Tongue (tissue), 2 donors: ENCODE measurements around the gene NUP210. TPM values are rescaled to one million over a fixed set of nuclear protein-coding genes. Genes with fewer than 3 reads are reported as not detected.

ENCODE experiments used
- DNase-seq: peaks from one replicate; pipeline ENCODE4 v3.0.0-alpha.2; 2015
- total RNA-seq: library from RNA; depleted of rRNA; stranded (reverse); fragments of >200 nt; gene quantifications from one replicate; pipeline ENCODE4 v1.2.3, GENCODE V29; 2014

The NUP210 gene
- total RNA-seq, 1 donor from 2014 or later = 13.6 TPM

DNA sequence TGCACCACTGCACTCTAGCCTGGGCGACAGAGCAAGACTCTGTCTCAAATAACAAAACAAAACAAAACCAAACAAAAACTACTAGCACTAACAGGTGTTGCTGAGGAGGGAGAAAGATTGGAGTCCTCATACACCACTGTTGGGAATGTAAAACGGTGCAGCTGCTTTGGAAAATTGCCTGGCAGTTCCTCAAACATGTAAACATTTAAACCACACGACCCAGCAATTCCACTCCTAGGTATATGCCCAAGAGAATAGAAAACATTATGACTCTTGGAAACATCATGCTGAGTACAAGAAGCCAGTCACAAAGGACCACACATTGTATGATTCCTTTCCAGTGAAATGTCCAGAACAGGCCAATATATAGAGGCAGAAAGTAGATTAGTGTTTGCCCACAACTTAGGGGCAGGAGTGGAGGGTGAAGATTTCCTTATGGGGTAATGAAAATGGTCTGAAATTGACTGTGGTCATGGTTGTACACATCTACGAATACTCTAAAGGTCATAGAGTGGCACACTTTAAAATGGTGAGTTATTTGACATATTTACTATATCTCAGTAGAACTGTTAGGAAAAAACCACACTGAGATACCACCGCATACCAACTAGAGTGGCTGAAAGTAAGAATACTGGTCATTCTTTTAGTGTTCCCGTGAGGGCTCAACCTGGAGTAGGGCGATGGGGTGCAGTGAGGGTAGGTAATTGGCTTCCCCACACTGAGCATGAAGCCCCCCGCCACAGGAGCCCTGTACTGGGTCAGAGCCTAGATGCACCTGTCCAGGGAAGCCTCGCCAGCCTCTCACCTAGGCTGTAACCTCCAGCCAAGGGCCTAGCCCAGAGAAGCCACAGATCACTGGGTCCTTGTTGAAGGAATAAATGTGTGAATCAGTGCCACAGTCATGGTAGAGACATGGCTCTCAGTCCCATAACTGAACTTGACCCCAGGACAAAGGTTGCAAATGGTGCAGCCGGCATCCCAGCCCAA lies 131.1 kb downstream of the NUP210 start:
- DNase-seq = peak; percentile 66

DNA sequence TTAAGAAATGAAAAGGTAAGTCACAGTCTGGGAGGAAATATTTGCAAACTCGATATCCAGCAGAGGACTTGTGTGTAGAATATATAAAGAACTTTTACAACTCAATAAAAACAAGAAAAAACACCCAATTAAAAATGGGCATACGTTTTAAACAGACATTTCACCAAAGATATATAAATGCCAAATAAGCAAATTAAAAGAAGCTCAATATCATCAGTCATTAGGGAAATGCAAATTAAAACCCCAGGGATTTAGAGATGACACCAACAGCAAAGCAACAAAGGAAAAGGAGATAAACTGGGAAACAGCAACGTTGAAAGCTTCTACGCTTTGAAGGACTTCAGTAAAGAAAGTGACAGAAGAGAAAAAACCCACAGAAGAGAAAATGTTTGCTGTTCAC lies 132.3 kb downstream of the NUP210 start:
- no peak for DNase-seq

DNA sequence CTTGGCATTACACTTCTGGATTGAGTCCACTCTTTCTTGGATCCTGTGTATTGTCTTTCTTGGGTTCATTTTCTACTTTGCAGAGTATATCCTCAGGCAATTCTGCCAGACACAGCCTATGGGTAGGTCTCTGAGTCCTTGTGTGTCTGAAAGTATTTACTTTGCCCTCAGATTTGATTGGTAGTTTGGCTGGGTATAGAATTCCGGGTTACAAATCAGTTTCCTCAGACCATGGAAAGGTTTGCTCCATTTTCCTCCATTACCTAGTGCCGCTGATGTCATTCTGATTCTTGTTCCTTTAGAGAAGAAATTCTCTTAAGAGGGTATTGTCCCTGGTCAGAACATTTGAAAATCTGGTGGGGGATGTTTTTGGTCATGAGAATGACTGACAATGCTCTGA lies 133.2 kb downstream of the NUP210 start:
- DNase-seq = no peak

DNA sequence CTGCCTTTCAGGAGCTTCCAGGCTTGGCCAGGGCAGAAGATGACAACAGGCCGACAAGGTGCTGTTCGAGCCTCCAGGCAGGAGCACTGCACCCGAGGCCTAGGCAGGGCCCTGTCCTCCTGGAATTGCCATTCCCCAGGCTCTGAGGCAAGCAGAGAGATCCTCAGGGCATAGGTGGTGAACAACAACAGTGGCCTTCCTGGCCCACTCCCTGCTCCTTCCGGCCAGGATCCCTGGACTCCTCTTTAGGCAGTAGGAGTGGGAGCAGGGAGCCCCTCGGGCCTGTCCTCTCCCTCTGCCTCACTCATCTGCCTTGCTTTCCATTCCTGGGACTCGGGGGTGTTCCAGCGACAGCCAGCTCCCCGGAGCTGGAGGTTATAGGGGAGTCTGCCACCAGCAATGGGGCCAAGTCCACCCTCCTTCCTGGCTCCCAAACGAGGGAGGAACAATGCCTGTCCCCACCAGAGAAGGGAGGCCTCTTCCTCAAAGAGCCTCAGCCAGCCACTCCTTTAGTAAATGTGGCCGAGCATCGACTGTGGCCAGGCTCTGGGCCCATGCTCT lies 135.0 kb downstream of the NUP210 start:
- no peak for DNase-seq

DNA sequence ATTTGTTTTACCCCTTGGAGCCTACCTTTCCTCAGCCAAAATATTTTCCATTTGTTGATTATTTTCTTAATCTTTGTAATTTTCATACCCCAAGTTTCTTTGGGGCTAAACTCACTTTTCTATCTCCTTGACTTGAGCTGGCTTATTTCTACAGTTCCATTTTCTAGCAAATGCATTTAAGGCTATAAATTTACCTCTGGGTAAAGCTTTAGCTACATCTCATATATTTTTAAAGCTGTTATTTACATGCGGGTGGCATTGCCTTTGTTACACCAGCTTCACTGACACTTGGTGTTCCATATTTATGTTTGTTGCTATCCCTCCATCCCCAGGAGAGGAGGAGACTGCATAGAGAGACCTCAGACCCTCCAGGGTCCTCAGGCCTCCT lies 136.3 kb downstream of the NUP210 start:
- no peak for DNase-seq

DNA sequence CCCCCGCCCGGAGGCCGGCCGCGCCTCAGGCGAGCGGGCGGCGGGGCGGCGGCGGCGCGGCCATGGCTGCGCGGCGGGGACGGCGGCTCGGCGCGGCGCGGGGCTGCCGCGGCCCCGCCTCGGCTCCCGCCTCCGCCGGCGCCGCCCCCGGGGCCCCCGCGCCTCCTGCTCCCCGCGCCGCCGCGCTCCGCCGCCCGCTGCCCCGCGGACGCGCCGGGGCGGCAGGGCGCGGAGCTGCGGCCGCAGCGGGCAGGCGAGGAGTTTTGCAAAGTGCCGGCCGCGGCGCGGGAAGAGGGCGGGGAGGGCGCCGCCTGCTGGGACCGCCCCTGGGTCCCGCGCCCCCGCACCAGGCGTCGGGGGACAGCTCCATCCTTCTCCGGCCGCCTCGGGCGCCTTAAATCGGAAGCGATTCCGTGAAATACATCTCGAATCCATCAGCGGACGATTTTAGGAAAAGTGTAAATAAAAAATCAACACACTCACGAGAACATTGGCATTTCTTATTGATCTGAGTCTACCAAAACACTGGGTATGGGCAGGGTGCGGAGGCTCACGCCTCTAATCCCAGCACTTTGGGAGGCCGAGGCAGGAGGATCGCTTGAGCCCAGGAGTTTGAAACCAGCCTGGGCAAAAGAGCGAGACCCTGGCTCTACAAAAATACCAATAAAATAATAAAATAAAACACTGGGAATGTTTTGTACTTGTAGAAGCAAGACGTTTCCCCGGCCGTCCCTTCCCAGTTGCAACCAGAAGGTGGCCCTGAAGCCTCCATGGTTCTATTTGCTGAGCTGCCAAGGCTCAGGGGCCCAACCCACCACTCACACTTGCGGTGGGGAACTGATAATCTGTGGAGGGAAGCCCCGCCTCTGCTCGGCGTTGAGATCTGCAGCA lies 136.9 kb downstream of the NUP210 start:
- DNase-seq = peak; percentile 39

DNA sequence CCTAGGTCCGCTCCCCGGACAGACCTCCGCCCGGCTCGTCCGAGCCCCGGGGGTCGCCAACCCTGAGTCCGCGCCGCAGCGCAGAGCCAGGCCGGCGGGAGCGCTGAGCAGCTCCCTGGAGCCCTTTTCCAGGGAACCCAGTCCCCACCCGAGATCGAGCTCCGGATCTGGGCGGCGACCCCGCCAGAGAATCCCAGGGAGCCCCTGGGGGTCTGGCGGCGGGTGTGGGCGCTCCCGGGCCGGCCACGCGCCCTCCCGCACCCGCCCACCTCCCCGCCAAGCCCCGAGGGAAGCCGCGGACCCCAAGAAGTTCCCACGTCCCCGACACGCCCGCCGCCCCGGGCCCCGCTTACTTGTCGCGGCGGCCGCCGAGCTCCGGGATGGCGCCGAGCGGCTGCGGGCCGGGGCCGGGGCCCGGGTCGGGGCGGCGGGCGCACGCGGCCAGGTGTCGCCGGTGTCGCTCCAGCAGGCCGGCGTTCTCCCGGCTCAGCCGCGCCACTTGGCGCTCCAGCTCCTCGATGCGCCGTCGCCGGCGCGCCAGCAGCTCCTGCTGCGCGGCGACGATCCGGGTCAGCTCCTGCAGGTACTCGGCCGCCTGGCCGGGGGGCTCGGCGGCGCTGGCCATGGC lies 137.7 kb downstream of the NUP210 start:
- DNase-seq = no peak

DNA sequence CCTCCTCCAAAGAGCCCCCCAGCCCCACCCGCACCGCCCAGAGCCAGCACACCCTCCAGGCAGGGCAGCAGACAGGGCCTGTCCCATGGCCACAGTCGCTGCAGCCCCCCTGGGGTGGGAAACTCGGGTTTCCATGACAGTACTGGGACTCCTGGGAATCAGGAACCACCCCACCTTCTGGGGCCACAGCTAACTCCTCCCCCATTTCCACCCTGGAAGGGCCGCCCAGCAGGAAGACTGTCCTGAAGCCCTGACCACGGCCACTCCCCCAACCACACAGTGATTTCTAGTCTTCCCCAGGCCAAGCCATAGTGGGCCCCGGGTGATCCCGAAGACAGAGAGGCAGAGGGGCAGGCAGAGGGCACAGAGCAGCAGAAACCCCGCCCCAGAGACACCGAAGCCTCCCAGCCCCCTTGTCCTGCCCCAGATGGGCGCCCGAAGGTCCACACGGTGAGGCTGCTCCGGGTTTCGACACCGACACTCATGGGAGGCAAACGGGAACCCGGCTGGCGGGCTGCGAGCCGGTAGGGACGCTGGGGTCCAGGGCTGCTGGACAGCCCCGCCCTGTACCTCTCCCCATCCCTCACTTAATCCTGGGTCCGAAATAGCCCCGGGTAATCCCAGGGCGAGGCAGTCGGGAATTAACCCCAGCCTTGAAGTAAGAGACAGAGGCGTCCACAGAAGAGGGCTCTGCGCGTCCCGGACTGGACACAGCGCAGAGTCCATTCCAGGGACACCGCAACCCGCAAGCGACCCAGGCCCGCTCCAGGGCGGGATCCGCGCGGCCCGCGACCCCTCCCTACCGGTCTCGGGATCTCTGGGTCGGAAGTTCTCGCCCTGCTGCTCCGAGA lies 138.4 kb downstream of the NUP210 start:
- DNase-seq = no peak

DNA sequence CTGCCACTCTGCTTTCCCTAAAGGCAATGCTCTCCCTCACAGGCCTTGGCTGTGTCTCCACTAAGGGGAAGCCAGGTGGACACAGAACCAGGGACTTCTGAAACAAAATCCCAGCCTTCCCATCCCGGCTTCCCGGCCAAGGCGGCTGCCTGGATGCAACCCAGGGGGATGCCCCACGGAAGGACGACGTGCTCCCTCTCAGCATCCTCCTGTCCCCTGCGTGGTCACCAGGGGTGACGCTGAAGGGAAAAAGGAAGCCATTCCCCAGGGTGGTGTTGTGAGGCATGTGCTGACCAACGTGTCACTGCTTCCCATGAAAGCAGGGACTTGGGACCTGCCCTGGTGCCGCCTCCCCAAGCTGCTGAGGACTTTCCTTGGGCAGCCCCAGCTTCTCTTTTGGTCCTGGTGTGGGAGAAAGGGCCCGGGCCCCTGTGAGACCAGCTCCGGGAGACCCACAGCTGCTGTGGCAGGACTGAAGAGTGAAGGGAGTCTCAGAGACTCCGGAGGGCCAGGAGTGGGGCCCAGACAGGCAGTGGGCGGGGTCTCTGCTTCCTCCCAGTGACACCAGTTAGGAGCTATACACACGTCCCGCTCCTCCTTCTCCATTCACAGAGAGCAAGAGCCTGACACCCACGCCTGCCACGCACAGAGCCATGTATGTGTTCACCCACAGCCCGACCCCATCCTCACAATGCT lies 139.2 kb downstream of the NUP210 start:
- DNase-seq = no peak

DNA sequence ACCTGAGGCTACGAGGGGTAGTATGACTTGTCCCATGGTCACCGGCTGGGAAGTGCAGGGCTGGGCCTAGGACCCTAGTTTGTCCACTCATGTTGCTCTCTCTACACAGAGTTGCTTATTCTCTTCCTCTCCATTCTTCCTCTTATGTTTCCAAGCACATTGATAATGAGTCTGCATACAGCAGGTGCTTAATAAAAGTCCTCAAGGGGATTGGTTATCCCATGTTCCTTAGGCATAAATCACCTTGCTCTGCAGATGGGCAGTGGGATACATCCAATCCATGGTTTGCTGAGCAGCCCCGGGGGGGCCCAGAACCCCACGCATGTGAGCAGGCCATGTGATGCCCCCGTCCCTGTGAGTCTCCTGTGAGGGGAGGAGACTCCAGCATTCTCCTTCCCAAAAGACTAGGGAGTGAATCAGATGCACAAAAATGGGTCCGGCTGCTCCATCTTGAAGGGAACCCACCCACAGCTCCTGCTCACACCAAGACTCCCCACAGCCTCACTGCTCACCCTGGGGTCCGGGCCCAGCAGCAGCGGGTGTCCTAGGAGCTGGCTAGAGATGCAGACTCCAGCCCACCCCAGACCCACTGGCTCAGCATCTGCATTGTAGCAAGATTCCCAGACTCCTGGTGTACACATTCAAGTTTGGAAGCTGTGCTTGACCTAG lies 139.9 kb downstream of the NUP210 start:
- no peak for DNase-seq

DNA sequence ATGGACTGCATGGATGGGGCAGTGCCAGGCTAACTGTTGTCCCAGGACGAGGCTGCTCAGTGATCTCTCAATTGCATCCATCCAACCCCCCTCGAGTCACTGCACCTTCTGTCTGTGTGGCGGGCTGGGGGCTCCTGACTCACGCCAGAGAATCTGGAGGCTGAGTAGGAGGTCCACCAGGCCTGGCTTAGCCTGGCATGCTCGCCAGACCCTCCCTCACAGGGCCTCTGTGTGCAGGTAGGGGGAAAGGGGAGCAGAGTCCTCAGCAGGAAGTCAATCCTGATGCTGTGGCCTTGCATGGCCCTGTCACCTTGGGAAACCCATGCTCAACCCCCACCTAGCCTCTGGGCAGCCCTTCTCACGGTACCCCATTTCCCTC lies 140.6 kb downstream of the NUP210 start:
- no peak for DNase-seq

DNA sequence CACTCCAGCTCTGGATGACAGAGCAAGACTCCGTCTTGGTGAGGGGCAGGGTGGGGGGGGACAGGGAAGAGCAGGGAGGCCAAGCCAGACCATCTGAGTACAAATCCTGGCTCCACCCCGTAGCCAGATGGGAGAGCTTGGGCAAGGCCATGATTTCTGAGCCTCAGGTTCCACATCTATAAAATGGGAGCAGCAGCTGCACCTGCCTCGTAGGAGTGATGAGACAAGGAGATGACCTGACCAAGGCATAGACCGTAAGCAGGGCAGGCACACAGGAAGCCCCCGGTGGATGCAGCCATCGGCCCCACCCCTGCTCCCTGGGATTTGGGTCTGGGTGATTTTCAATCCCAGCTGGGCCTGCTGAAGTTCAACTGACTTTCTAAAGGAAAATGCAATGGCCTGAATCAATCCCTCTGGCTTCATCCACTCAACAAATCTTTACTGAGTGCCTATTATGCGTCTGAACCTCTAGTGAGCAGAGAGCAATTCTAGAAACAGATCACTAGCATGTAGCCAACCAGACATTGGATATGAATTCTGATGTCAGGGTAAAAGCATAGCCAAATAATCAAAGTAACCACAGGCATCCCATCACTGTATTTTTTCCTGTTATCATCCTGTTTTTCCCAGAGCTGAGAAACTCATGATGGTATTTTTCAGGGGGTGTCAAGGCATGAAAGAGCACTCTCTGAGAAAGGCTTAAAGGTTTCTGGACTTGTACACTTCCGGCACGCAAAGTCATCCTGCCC lies 141.2 kb downstream of the NUP210 start:
- DNase-seq = no peak

DNA sequence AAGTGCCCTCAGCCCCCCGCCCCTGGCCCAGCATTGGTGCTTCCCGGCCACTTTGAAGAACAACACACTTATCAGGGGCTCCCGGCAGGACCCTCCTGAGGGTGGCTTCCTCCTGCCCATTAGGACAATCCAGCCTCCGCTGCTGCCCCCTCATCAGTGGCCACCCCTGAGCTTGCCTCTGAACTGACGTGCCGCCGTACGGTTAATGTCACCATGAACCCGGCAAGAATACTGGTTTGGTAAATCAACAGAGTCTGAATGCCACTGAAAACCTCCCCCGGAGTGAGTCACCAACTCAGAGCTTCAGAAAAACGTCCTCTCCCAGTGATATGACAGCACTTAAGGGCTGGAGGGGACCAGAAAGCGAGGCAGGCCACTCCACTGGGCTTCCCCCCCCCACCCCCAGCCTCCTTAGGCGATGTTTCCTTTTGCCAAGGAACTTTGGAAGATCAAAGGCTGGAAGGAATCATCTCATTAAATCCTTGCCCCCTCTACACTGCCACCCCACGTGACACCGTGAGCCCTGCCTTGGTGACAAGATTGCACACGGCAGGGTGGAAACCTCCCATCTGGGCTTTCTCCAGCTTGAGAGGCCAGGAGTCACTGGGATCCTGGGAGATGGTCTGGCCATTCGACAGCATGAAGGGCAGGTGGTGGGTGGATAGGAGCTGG lies 142.1 kb downstream of the NUP210 start:
- DNase-seq = no peak

DNA sequence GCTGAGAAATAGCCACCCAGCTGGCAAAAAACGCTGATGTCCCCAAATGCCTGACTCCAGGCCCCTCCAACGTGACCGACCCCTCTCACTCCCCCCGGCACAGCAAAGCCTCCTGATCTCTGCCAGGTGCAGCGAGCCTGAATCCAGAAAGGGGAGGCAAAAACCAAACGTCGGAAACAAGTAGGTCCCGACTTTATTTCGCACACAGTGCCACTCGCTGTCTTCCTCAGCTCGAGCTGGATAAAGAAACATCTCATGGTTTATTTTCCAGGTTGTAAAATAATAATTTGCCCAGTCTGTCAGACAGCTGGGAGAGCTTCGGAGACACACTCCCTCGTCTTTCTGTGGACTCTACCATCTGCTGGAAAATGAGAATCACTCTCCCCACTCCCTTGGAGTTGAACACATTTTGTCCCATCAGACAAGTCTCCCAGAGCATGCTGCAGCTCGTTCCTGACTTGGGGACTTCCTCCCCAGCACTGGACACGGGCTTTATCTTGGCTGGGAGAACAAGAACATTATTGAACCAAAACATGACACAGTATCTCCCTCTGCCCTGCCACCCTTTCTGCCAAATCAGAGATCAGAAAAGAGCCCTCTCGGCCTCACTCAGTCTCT lies 142.8 kb downstream of the NUP210 start:
- peak; percentile 80 for DNase-seq

DNA sequence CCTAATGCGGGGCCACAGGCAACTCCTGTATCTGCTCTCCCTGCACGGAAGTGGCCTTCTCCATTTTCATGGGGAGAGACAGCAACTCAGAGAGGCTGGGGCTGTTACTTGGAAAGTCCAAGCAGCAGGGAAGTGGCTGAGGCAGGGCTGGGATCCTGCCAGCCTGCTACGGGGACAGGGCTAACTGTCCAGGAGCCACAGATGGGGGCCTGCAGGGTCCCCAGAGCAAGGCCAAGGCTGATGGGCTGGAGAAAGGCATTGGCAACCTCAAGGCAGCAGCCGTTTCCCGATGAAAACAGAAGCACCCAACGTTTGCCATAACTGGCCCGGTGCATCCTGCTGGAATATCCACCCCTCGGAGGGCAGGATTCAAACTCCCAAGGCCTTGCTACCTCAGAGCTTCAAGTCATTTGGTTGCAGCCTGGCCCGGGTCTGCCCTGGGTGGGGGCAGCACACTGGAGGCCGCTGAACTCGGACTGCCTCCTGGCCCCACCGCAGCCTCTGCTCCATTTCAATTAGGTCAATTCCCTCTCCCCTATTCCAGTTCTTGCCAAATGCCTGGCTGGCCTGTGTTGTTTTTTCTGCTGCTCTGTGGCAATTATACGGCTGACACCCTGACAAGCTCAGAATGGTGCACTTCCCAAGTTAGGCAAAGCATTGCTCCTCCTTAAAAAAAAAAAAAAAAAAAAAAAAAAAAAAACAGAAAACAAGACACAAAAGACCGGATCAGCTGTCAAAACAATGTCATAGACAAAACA lies 143.5 kb downstream of the NUP210 start:
- peak; percentile 79 for DNase-seq

DNA sequence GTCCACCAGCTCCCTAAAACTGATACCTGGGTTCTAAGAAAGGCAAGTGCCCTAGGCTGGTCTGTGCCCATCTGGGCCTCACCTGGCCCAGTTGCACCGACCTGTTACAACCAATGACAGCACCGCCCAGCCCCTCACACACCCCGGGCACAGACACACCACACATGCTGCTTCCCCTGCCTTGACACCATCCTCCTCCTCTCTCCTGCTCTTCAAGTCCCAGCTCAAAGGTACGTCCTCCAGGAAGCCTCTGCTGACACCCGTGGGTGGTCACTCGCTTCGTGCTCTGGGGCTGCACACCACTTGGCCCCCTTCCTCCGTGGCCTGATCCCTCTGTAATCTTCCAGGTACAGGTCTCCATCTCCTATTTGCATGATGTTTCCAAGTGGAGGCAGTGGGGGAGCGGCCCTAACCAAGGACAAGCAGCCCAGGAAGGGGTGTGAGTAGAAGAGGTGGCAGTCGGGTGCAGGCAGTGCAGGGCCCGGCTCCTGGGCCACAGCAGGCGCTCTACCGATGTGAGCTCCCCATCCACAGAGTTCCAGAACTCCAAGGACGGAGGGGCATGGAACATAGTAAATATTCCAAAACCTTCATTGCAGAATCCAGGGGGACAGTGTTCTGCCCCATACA lies 144.6 kb downstream of the NUP210 start:
- no peak for DNase-seq
